Osteoblast (primary cell): ENCODE measurements around the gene DNAJC15. TPM values are rescaled to one million over a fixed set of nuclear protein-coding genes. Genes with fewer than 3 reads are reported as not detected.
"Not testable (repeated sequence)": the region's sequence is repeated elsewhere in the genome, so short reads cannot be mapped to it uniquely, and the experiment has no call there.

Experiments
- DNase-seq: peaks from one replicate; pipeline ENCODE4 v3.0.0; 2011; ENCODE audit warnings: low spot score, mixed read lengths; ENCODE audit not compliant: insufficient read length; ENCODE audit errors: missing footprints
- H2AFZ ChIP-seq: 2 replicates; pipeline ENCODE4 v1.6.0; 2011; ENCODE audit warnings: mild to moderate bottlenecking, low read length
- H3K27ac ChIP-seq: 2 replicates; pipeline ENCODE4 v1.5.1; 2011; ENCODE audit warnings: mild to moderate bottlenecking, low read depth, low read length, moderate library complexity
- H3K27me3 ChIP-seq: 2 replicates; pipeline ENCODE4 v1.6.0; 2012; ENCODE audit warnings: mild to moderate bottlenecking, control low read depth, inconsistent platforms, low read length, moderate library complexity; ENCODE audit not compliant: insufficient read depth
- H3K36me3 ChIP-seq: 2 replicates; pipeline ENCODE4 v1.5.1; 2011; ENCODE audit warnings: mild to moderate bottlenecking, low read length, control low read depth, moderate library complexity; ENCODE audit not compliant: insufficient read depth
- H3K4me1 ChIP-seq: 2 replicates; pipeline ENCODE4 v1.5.1; 2011; ENCODE audit warnings: mild to moderate bottlenecking, low read length, control low read depth, moderate library complexity; ENCODE audit not compliant: insufficient read depth
- H3K4me2 ChIP-seq: 2 replicates; pipeline ENCODE4 v1.6.0; 2011; ENCODE audit warnings: mild to moderate bottlenecking, low read length; ENCODE audit not compliant: insufficient read depth
- H3K4me3 ChIP-seq: fragments of 200-600 bp; sonication (generic); 3 replicates; pipeline ENCODE4 v1.5.1; 2012; ENCODE audit warnings: mild to moderate bottlenecking, low read length, inconsistent platforms; ENCODE audit not compliant: insufficient read depth
- H3K79me2 ChIP-seq: 2 replicates; pipeline ENCODE4 v1.6.0; 2012; ENCODE audit warnings: mild to moderate bottlenecking, low read length, control low read depth, inconsistent platforms; ENCODE audit not compliant: insufficient read depth
- H3K9me3 ChIP-seq: 2 replicates; pipeline ENCODE4 v1.5.1; 2011; ENCODE audit warnings: low read depth, low read length, control low read depth
- H4K20me1 ChIP-seq: 2 replicates; pipeline ENCODE4 v1.6.0; 2012; ENCODE audit warnings: mild to moderate bottlenecking, low read length, control low read depth; ENCODE audit not compliant: insufficient read depth
- CTCF ChIP-seq: IDR thresholded peaks from 2 replicates; pipeline ENCODE4 v1.5.1; 2011; ENCODE audit warnings: mild to moderate bottlenecking, low read depth, low read length, moderate library complexity; ENCODE audit errors: extremely low read depth
- total RNA-seq: library from RNA; depleted of rRNA; stranded (reverse); fragments of >200 nt; gene quantifications from 2 replicates; pipeline ENCODE4 v1.2.3, GENCODE V29; 2012

Gene DNAJC15
- total RNA-seq, 1 donor, result 17.0 TPM

- H3K36me3 ChIP-seq, result no peaks in the 10 kb centered on the region
- H3K4me1 ChIP-seq, result peaks cover 3% of the 10 kb centered on the region
- no peak overlapping the region for H3K4me3 ChIP-seq
- no peak overlapping the region for H3K4me2 ChIP-seq
- no peak for DNase-seq
- H3K27me3 ChIP-seq, result no peaks in the 10 kb centered on the region
- peaks cover 2% of the 10 kb centered on the region for H4K20me1 ChIP-seq
- H3K9me3 ChIP-seq, result no peaks in the 10 kb centered on the region
- H3K79me2 ChIP-seq, result peaks cover 71% of the 10 kb centered on the region
- no peak for TF ChIP-seq CTCF
- no peak overlapping the region for H2AFZ ChIP-seq
- H3K27ac ChIP-seq, result no peak overlapping the region
These were observed 13.2 kb downstream of the DNAJC15 start for GRCh38 chr13:43036351-43037250.

GRCh38 chr13:43039966-43040365, 16.6 kb downstream of the DNAJC15 start:
- no peak for TF ChIP-seq CTCF
- no peak overlapping the region for H3K4me3 ChIP-seq
- H4K20me1 ChIP-seq, result peaks cover 2% of the 10 kb centered on the region
- H3K36me3 ChIP-seq, result no peaks in the 10 kb centered on the region
- no peaks in the 10 kb centered on the region for H3K27me3 ChIP-seq
- peaks cover 10% of the 10 kb centered on the region for H3K4me1 ChIP-seq
- H3K4me2 ChIP-seq, result no peak overlapping the region
- H2AFZ ChIP-seq, result no peak overlapping the region
- no peak for DNase-seq
- no peaks in the 10 kb centered on the region for H3K9me3 ChIP-seq
- H3K79me2 ChIP-seq, result peaks cover 68% of the 10 kb centered on the region
- no peak overlapping the region for H3K27ac ChIP-seq

- H3K27ac ChIP-seq, H3K9me3 ChIP-seq, H3K4me3 ChIP-seq, DNase-seq, H3K4me1 ChIP-seq, H2AFZ ChIP-seq, H3K27me3 ChIP-seq, H3K4me2 ChIP-seq, H4K20me1 ChIP-seq, H3K36me3 ChIP-seq: not testable (repeated sequence)
- H3K79me2 ChIP-seq, result peaks cover 67% of the 10 kb centered on the region
These were observed 17.4 kb downstream of the DNAJC15 start for GRCh38 chr13:43040581-43041368.

- Histone ChIP-seq H3K4me1 (peaks cover 10% of the 10 kb centered on the region), H3K4me2 (no peak overlapping the region), H3K27me3 (no peaks in the 10 kb centered on the region), H3K27ac (no peak overlapping the region), H3K9me3 (no peaks in the 10 kb centered on the region), H3K79me2 (peaks cover 64% of the 10 kb centered on the region), H3K36me3 (no peaks in the 10 kb centered on the region), H2AFZ (no peak overlapping the region), H4K20me1 (no peaks in the 10 kb centered on the region), H3K4me3 (no peak overlapping the region)
- no peak for TF ChIP-seq CTCF
- no peak for DNase-seq
These were observed 18.1 kb downstream of the DNAJC15 start for GRCh38 chr13:43041369-43041921.
